OCI-LY7 (cell line): ENCODE measurements around the gene ASS1. TPM values are rescaled to one million over a fixed set of nuclear protein-coding genes. Genes with fewer than 3 reads are reported as not detected.

ENCODE experiments used
- BruUV-seq: library from RNA; stranded (reverse); fragments of 400-500 nt; replicated peaks from 2 replicates; lab custom pipeline; 2021; lab: Mats Ljungman, UMichigan
- CTCF ChIA-PET: fragments of 300-600 bp; sonication (Branson Sonifier 250); formaldehyde crosslinking; loops from one replicate; lab custom pipeline; 2022; ENCODE audit warnings: antibody characterized with exemption; ENCODE audit not compliant: unreplicated experiment; lab: Charles Lee
- POLR2A ChIA-PET: fragments of 300-600 bp; sonication (Branson Sonifier 250); formaldehyde crosslinking; loops from one replicate; lab custom pipeline; 2022; ENCODE audit warnings: antibody characterized with exemption; lab: Charles Lee
- DNase-seq: peaks from one replicate; pipeline ENCODE4 v3.0.0-alpha.2; 2015; ENCODE audit warnings: low spot score
- H2AFZ ChIP-seq: fragments of 200-600 bp; sonication (generic), shearing (Covaris generic); 2 replicates; pipeline ENCODE4 v1.6.1; 2014; ENCODE audit warnings: mild to moderate bottlenecking, antibody characterized with exemption, low read length, moderate library complexity
- H3K27ac ChIP-seq: fragments of 200-600 bp; sonication (generic); 2 replicates; pipeline ENCODE4 v1.5.1; 2014; ENCODE audit warnings: mixed run types, low read depth, mild to moderate bottlenecking, moderate library complexity, low read length, inconsistent platforms; ENCODE audit not compliant: poor library complexity, severe bottlenecking
- H3K36me3 ChIP-seq: fragments of 200-600 bp; sonication (generic); 2 replicates; pipeline ENCODE4 v1.6.1; 2014; ENCODE audit warnings: mild to moderate bottlenecking, antibody characterized with exemption, low read length, moderate library complexity, mixed read lengths; ENCODE audit not compliant: insufficient read depth
- H3K4me1 ChIP-seq: fragments of 200-600 bp; sonication (generic); 2 replicates; pipeline ENCODE4 v1.5.1; 2014; ENCODE audit warnings: mild to moderate bottlenecking, low read length; ENCODE audit not compliant: insufficient read depth, poor library complexity, severe bottlenecking
- H3K4me2 ChIP-seq: fragments of 200-600 bp; sonication (generic); 2 replicates; pipeline ENCODE4 v1.6.1; 2014; ENCODE audit warnings: mild to moderate bottlenecking, low read length
- H3K4me3 ChIP-seq: fragments of 200-600 bp; sonication (generic); 2 replicates; pipeline ENCODE4 v1.5.1; 2014; ENCODE audit warnings: mild to moderate bottlenecking, low read depth, low read length; ENCODE audit not compliant: poor library complexity, severe bottlenecking
- H3K79me2 ChIP-seq: fragments of 200-600 bp; sonication (generic); 2 replicates; pipeline ENCODE4 v1.6.1; 2016; ENCODE audit warnings: low read depth, mild to moderate bottlenecking, low read length, moderate library complexity, mixed read lengths; ENCODE audit not compliant: insufficient read depth
- H3K9me2 ChIP-seq: fragments of 200-600 bp; sonication (generic); 2 replicates; pipeline ENCODE4 v1.6.1; 2016; ENCODE audit warnings: mild to moderate bottlenecking, low read length, mixed read lengths; ENCODE audit not compliant: insufficient read depth
- H3K9me3 ChIP-seq: fragments of 200-600 bp; sonication (generic); 2 replicates; pipeline ENCODE4 v1.6.1; 2014; ENCODE audit warnings: mild to moderate bottlenecking, mixed run types, low read length, mixed read lengths
- H4K20me1 ChIP-seq: fragments of 200-600 bp; sonication (generic); 2 replicates; pipeline ENCODE4 v1.6.1; 2014; ENCODE audit warnings: mild to moderate bottlenecking, antibody characterized with exemption, low read length, moderate library complexity, mixed read lengths; ENCODE audit not compliant: insufficient read depth
- CTCF ChIP-seq: fragments of 200-600 bp; sonication (generic); conservative IDR thresholded peaks from 2 replicates; pipeline ENCODE4 v1.5.1; 2014; ENCODE audit warnings: mild to moderate bottlenecking, antibody characterized with exemption, low read length, moderate library complexity, mixed read lengths
- EZH2phosphoT487 ChIP-seq: fragments of 200-600 bp; sonication (generic); IDR thresholded peaks from 2 replicates; pipeline ENCODE4 v1.6.1; 2018; ENCODE audit warnings: low read depth, borderline replicate concordance, mild to moderate bottlenecking, mixed run types, antibody characterized with exemption, low read length, moderate library complexity, mixed read lengths
- intact Hi-C: fragments of 100-400 bp; cut with micrococcal nuclease; formaldehyde crosslinking; loops from one replicate; pipeline ENCODE4 v1.10.0; 2022; ENCODE audit not compliant: unreplicated experiment
- small RNA-seq: library from RNA; depleted of rRNA; stranded (forward); fragments of <200 nt; gene quantifications from one replicate; pipeline ENCODE3, GENCODE V24; 2014
- total RNA-seq, 2 experiments: library from RNA; depleted of rRNA in 1 of 2; stranded (reverse); fragments of >200 nt in 1 of 2; shearing (Covaris generic) in 1 of 2; gene quantifications; 2 replicates each; pipeline ENCODE4 v1.2.3, GENCODE V29; 2014 to 2022

Gene ASS1
- total RNA-seq, 2 experiments from 2014 or later = 0.70 to 16.3 TPM

GRCh38 chr9:130548103-130548502 is 103.3 kb downstream of the ASS1 start:
- no TSS peak for BruUV-seq
- ChIA-PET POLR2A (no interaction called here), CTCF (no interaction called here)
- Histone ChIP-seq H3K9me2 (no peaks in the 10 kb centered on the region), H3K4me1 (no peaks in the 10 kb centered on the region), H3K27ac (no peak overlapping the region), H3K9me3 (peaks cover 8% of the 10 kb centered on the region), H3K4me2 (no peak overlapping the region), H3K36me3 (no peaks in the 10 kb centered on the region), H3K79me2 (no peaks in the 10 kb centered on the region), H4K20me1 (no peaks in the 10 kb centered on the region), H3K4me3 (no peak overlapping the region), H2AFZ (no peak overlapping the region)
- DNase-seq = no peak
- TF ChIP-seq CTCF = no peak
- no peak for TF ChIP-seq EZH2phosphoT487
- intact Hi-C loops = no loop called here

- ChIA-PET POLR2A (no interaction called here), CTCF (no interaction called here)
- DNase-seq = peak; percentile 58
Measured at GRCh38 chr9:130549093-130549735, 104.5 kb downstream of the ASS1 start.

More at GRCh38 chr9:130549093-130549735, 104.5 kb downstream of the ASS1 start:
- intact Hi-C loops = no loop called here
- H3K9me2 ChIP-seq = no peaks in the 10 kb centered on the region
- no peak overlapping the region for H3K4me3 ChIP-seq
- no peaks in the 10 kb centered on the region for H3K79me2 ChIP-seq
- no peaks in the 10 kb centered on the region for H3K36me3 ChIP-seq
- no peak overlapping the region for H3K27ac ChIP-seq
- BruUV-seq = no TSS peak
- H3K4me2 ChIP-seq = no peak overlapping the region
- H4K20me1 ChIP-seq = no peaks in the 10 kb centered on the region
- peaks cover 8% of the 10 kb centered on the region for H3K9me3 ChIP-seq
- TF ChIP-seq CTCF (no peak), EZH2phosphoT487 (no peak)
- peak overlapping the region; percentile 81; the same call in 1 of the 2 replicates for H2AFZ ChIP-seq
- no peaks in the 10 kb centered on the region for H3K4me1 ChIP-seq

Small RNA genes within 50 kb of the gene (small RNA-seq; reads per million reads assigned to genes)
- gene RN7SL665P = not detected

Other genes starting within 250 kb of the ASS1 start
- gene HMCN2, start 179.2 kb upstream of the ASS1 start, total RNA-seq (2014; rRNA removed; shearing (Covaris generic)) = not detected in 2 replicates
- gene HMCN2, start 179.2 kb upstream of the ASS1 start, total RNA-seq (2022) = not detected in 2 replicates
- gene FUBP3, start 134.6 kb downstream of the ASS1 start, total RNA-seq (2014; rRNA removed; shearing (Covaris generic)) = 62.5 and 78.3 TPM in 2 replicates
- 53.2 and 62.3 TPM in 2 replicates for gene FUBP3, start 134.6 kb downstream of the ASS1 start, total RNA-seq (2022)
- gene PRDM12, start 219.6 kb downstream of the ASS1 start, total RNA-seq (2014; rRNA removed; shearing (Covaris generic)) = 0.06 TPM in 1 of 2 replicates, not detected in the other
- not detected in 2 replicates for gene PRDM12, start 219.6 kb downstream of the ASS1 start, total RNA-seq (2022)
- gene EXOSC2, start 248.8 kb downstream of the ASS1 start, total RNA-seq (2014; rRNA removed; shearing (Covaris generic)) = 65.0 and 69.0 TPM in 2 replicates
- 79.8 and 89.9 TPM in 2 replicates for gene EXOSC2, start 248.8 kb downstream of the ASS1 start, total RNA-seq (2022)